SH-SY5Y (cell line): Measurements from ENCODE around the gene EXOC8.

Experiments
- GATA2 ChIP-seq: IDR thresholded peaks from 2 replicates; pipeline ENCODE4 v1.6.1; 2011; ENCODE audit warnings: mild to moderate bottlenecking, low read depth, low read length
- GATA3 ChIP-seq: IDR thresholded peaks from 2 replicates; pipeline ENCODE4 v1.6.1; 2011; ENCODE audit warnings: low read depth, mild to moderate bottlenecking, low read length, moderate library complexity

GRCh38 chr1:231353086-231353485, 15.4 kb upstream of the EXOC8 start:
- TF ChIP-seq GATA2 (no peak), GATA3 (no peak)
